ENCODE data around the gene DARS1.

DNA sequence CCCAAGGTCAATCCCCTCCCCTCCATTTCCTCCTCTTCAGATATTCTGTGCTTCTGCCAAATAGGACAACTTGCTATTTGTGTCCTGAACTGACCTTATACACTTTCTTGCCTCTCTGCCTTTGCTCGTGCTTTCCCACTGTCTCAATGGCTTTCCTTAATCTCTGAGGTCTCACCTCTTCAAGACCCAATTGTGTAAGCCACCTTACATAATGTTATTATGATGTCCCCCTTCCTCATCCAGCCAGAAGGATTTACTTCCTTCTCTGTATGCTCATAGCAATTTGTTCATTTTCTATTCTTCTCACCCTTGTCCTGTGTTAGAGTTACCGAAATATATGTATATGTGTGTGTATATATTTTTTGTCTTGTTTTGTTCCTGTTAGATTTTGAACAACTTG lies 26.9 kb upstream of the DARS1 start:
- TF ChIP-seq, protein P1, sequence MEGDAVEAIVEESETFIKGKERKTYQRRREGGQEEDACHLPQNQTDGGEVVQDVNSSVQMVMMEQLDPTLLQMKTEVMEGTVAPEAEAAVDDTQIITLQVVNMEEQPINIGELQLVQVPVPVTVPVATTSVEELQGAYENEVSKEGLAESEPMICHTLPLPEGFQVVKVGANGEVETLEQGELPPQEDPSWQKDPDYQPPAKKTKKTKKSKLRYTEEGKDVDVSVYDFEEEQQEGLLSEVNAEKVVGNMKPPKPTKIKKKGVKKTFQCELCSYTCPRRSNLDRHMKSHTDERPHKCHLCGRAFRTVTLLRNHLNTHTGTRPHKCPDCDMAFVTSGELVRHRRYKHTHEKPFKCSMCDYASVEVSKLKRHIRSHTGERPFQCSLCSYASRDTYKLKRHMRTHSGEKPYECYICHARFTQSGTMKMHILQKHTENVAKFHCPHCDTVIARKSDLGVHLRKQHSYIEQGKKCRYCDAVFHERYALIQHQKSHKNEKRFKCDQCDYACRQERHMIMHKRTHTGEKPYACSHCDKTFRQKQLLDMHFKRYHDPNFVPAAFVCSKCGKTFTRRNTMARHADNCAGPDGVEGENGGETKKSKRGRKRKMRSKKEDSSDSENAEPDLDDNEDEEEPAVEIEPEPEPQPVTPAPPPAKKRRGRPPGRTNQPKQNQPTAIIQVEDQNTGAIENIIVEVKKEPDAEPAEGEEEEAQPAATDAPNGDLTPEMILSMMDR (IDR thresholded peaks at IDR 0.05) = no peak
- TF ChIP-seq POLR2A (IDR thresholded peaks at IDR 0.05) = no peak
